Uterus (tissue), 4 donors: ENCODE results near the gene SRPRA. TPM values are rescaled to one million over a fixed set of nuclear protein-coding genes. Genes with fewer than 3 reads are reported as not detected.

Experiments
- DNase-seq, 2 donors: peaks; one replicate each; pipeline ENCODE4 v3.0.0-alpha.2; 2019 to 2020
- H3K27ac ChIP-seq, 2 donors: fragments of 200-600 bp; sonication (generic); 1 replicate in 1 of 2; 2 replicates in 1 of 2; pipeline ENCODE4 v1.5.1; 2016 to 2018
- H3K27me3 ChIP-seq, 2 donors: fragments of 200-600 bp; sonication (generic); one replicate each; pipeline ENCODE4 v1.5.1; 2018 to 2019; ENCODE audit warnings: control low read depth in 1 of 2
- H3K36me3 ChIP-seq, 2 donors: fragments of 200-600 bp; sonication (generic); one replicate each; pipeline ENCODE4 v1.5.1; 2019; ENCODE audit warnings: control low read depth in 1 of 2
- H3K4me1 ChIP-seq, 2 donors: fragments of 200-600 bp; sonication (generic); one replicate each; pipeline ENCODE4 v1.5.1; 2018 to 2019; ENCODE audit warnings: control low read depth in 1 of 2
- H3K4me3 ChIP-seq, 2 donors: fragments of 200-600 bp; sonication (generic); 1 replicate in 1 of 2; 2 replicates in 1 of 2; pipeline ENCODE4 v1.5.1; 2018 to 2019; ENCODE audit warnings: mild to moderate bottlenecking in 1 of 2
- H3K9me3 ChIP-seq, 2 donors: fragments of 200-600 bp; sonication (generic); one replicate each; pipeline ENCODE4 v1.5.1; 2019; ENCODE audit warnings: control low read depth in 1 of 2
- CTCF ChIP-seq, 4 experiments: fragments of 200-600 bp in 2 of 4; fragments of 450-650 bp in 2 of 4; sonication (generic) in 2 of 4; IDR thresholded peaks; one replicate each; pipeline ENCODE4 v1.5.1; 2016 to 2019; ENCODE audit warnings: antibody characterized with exemption in 4 of 4, mild to moderate bottlenecking in 2 of 4, moderate library complexity in 1 of 4
- POLR2A ChIP-seq, 2 donors: fragments of 450-650 bp; IDR thresholded peaks; one replicate each; pipeline ENCODE4 v1.6.1; 2016; ENCODE audit warnings: antibody characterized with exemption in 2 of 2, mild to moderate bottlenecking in 1 of 2, moderate library complexity in 1 of 2
- intact Hi-C: fragments of 100-400 bp; cut with DNase I; formaldehyde crosslinking; loops from one replicate; pipeline ENCODE4 v1.15.1; 2023; ENCODE audit warnings: low total_unique reads
- total RNA-seq, 4 donors: library from RNA; depleted of rRNA in 3 of 4; stranded (reverse); fragments of >200 nt in 3 of 4; gene quantifications; one replicate each; pipeline versions ENCODE4 v1.1.0 to v1.2.4, GENCODE V29; 2014 to 2023
- donor health status: DM: yes; HTN: yes; CAD: no.

The SRPRA gene
- total RNA-seq, 4 donors from 2014 or later: 34.6 to 129 (median 67.2) TPM

GRCh38 chr11:126265811-126266210 lies 2.9 kb downstream of the SRPRA start:
- intact Hi-C loops: no loop called here
- Histone ChIP-seq H3K36me3 (no peaks in the 10 kb centered on the region), H3K4me1 (peaks cover 0 to 6% of the 10 kb centered on the region in 2 donors), H3K27ac (no peak overlapping the region), H3K4me3 (no peak overlapping the region), H3K27me3 (no peaks in the 10 kb centered on the region), H3K9me3 (no peaks in the 10 kb centered on the region)
- no peak for TF ChIP-seq POLR2A (IDR thresholded peaks at IDR 0.05)
- no peak for TF ChIP-seq CTCF (IDR thresholded peaks at IDR 0.05)
- DNase-seq: no peak

- no peaks in the 10 kb centered on the region for H3K36me3 ChIP-seq
- intact Hi-C loops: no loop called here
Measured at GRCh38 chr11:126263489-126263888, 5.2 kb downstream of the SRPRA start.

GRCh38 chr11:126262216-126262615 lies 6.5 kb downstream of the SRPRA start:
- H3K9me3 ChIP-seq: no peaks in the 10 kb centered on the region
- H3K4me1 ChIP-seq: no peaks in the 10 kb centered on the region
- no peaks in the 10 kb centered on the region for H3K27me3 ChIP-seq
- TF ChIP-seq CTCF (IDR thresholded peaks at IDR 0.05) (no peak), POLR2A (IDR thresholded peaks at IDR 0.05) (no peak)
- H3K36me3 ChIP-seq: no peaks in the 10 kb centered on the region
- no peak for DNase-seq
- intact Hi-C loops: no loop called here
- no peak overlapping the region for H3K4me3 ChIP-seq
- no peak overlapping the region for H3K27ac ChIP-seq

More at GRCh38 chr11:126263489-126263888, 5.2 kb downstream of the SRPRA start:
- no peak for TF ChIP-seq POLR2A (IDR thresholded peaks at IDR 0.05)
- TF ChIP-seq CTCF (IDR thresholded peaks at IDR 0.05): no peak
- H3K4me1 ChIP-seq: peaks cover 0 to 6% of the 10 kb centered on the region in 2 donors
- no peak overlapping the region for H3K27ac ChIP-seq
- no peak overlapping the region for H3K4me3 ChIP-seq
- DNase-seq: no peak
- no peaks in the 10 kb centered on the region for H3K9me3 ChIP-seq
- no peaks in the 10 kb centered on the region for H3K27me3 ChIP-seq

GRCh38 chr11:126257764-126258163 lies 10.9 kb downstream of the SRPRA start:
- Histone ChIP-seq H3K36me3 (no peaks in the 10 kb centered on the region), H3K4me1 (no peaks in the 10 kb centered on the region), H3K4me3 (no peak overlapping the region), H3K27me3 (no peaks in the 10 kb centered on the region), H3K27ac (no peak overlapping the region), H3K9me3 (no peaks in the 10 kb centered on the region)
- intact Hi-C loops: no loop called here
- TF ChIP-seq CTCF (IDR thresholded peaks at IDR 0.05): no peak
- TF ChIP-seq POLR2A (IDR thresholded peaks at IDR 0.05): no peak
- no peak for DNase-seq

- H3K4me3 ChIP-seq: no peak overlapping the region
- no peak overlapping the region for H3K27ac ChIP-seq
- H3K27me3 ChIP-seq: no peaks in the 10 kb centered on the region
- no peaks in the 10 kb centered on the region for H3K4me1 ChIP-seq
- no peak for TF ChIP-seq CTCF (IDR thresholded peaks at IDR 0.05)
- no peak for TF ChIP-seq POLR2A (IDR thresholded peaks at IDR 0.05)
- DNase-seq: no peak
- H3K36me3 ChIP-seq: no peaks in the 10 kb centered on the region
- no peaks in the 10 kb centered on the region for H3K9me3 ChIP-seq
- intact Hi-C loops: no loop called here
Measured at GRCh38 chr11:126257144-126257543, 11.6 kb downstream of the SRPRA start.
